K562 (cell line): ENCODE measurements around the gene RPP21. TPM values are rescaled to one million over a fixed set of nuclear protein-coding genes. Genes with fewer than 3 reads are reported as not detected.

Source experiments
- LCOR ChIP-seq: sonication (generic); formaldehyde crosslinking; IDR thresholded peaks from 2 replicates; pipeline ENCODE4 v1.8.0; 2022; ENCODE audit warnings: mild to moderate bottlenecking, missing genetic modification reagents
- TSC22D4 ChIP-seq: fragments of 450-650 bp; IDR thresholded peaks from 2 replicates; pipeline ENCODE4 v1.6.1; 2016; ENCODE audit warnings: missing genetic modification characterization, missing biosample characterization, control low read depth
- ZFPM2 ChIP-seq: fragments of 250-450 bp; sonication (Bioruptor Pico); IDR thresholded peaks from 2 replicates; pipeline ENCODE4 v1.5.1; 2022; ENCODE audit warnings: mild to moderate bottlenecking
- polyA plus RNA-seq, 8 experiments: library from polyadenylated mRNA; depleted of rRNA in 4 of 8; stranded (reverse) in 5 of 8; unstranded in 3 of 8; fragments of >200 nt; fragmentation: Nextera tagmentation in 2 of 8; fragmentation: Illumina TruSeq in 1 of 8; extraction: Ambion mirVana in 2 of 8; extraction: Trizol in 1 of 8; gene quantifications; 2 replicates each; pipeline versions ENCODE4 v1.2.1 to v1.2.3, GENCODE V29; 2011 to 2014; ENCODE audit warnings: inconsistent platforms in 1 of 8, missing spikeins in 1 of 8
- total RNA-seq, 7 experiments: library from RNA; depleted of rRNA in 6 of 7; stranded (reverse); fragments of >200 nt in 6 of 7; fragmentation: Illumina TruSeq in 2 of 7; extraction: Trizol in 2 of 7; gene quantifications; 2 replicates each; pipeline versions ENCODE4 v1.2.1 to v1.2.3, GENCODE V29; 2011 to 2021; ENCODE audit warnings: low replicate concordance in 1 of 7
- TF ChIP-seq, protein P1 (sequence below): fragments of 450-650 bp; IDR thresholded peaks from 2 replicates; pipeline ENCODE4 v1.6.1; 2016; ENCODE audit warnings: antibody characterized with exemption
- TF ChIP-seq, protein P2 (sequence below): fragments of 200-800 bp; sonication (Bioruptor generic); IDR thresholded peaks from 2 replicates; pipeline ENCODE4 v1.6.1; 2016; ENCODE audit warnings: missing genetic modification characterization, missing compliant biosample characterization

RPP21 gene
- total and polyA plus RNA-seq, 9 of the 15 experiments (the other 6 are each of a cell fraction or from before 2014, with no cell fraction given) = 62.1 to 362 (median 166) TPM

DNA sequence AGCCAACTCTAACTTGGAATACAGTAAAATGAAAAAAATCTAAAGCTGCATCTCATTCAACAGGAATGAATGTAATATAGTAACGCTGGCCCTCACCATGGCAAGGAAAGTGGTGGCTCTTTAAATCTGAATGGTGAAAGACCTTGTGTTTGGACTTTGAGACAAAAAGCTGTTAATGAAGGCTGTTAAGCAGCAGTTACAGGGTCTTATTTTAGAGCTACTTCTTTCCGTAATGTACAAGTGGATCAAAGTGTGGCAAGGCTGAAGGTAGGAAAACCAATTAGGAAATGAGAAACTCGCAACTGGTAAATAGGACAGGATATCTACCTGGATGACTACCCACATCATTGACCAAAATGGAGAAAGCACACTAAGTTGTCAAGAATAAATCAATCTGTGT lies 29.8 kb upstream of the RPP21 start (continued):
- TF ChIP-seq, protein P1, sequence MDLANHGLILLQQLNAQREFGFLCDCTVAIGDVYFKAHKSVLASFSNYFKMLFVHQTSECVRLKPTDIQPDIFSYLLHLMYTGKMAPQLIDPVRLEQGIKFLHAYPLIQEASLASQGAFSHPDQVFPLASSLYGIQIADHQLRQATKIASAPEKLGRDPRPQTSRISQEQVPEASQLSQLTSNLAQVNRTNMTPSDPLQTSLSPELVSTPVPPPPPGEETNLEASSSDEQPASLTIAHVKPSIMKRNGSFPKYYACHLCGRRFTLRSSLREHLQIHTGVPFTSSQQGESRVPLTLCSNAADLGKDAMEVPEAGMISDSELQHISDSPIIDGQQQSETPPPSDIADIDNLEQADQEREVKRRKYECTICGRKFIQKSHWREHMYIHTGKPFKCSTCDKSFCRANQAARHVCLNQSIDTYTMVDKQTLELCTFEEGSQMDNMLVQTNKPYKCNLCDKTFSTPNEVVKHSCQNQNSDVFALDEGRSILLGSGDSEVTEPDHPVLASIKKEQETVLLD = no peak
- no peak for TF ChIP-seq ZFPM2 (CRISPR knock-in tag)
- TF ChIP-seq, protein P2, sequence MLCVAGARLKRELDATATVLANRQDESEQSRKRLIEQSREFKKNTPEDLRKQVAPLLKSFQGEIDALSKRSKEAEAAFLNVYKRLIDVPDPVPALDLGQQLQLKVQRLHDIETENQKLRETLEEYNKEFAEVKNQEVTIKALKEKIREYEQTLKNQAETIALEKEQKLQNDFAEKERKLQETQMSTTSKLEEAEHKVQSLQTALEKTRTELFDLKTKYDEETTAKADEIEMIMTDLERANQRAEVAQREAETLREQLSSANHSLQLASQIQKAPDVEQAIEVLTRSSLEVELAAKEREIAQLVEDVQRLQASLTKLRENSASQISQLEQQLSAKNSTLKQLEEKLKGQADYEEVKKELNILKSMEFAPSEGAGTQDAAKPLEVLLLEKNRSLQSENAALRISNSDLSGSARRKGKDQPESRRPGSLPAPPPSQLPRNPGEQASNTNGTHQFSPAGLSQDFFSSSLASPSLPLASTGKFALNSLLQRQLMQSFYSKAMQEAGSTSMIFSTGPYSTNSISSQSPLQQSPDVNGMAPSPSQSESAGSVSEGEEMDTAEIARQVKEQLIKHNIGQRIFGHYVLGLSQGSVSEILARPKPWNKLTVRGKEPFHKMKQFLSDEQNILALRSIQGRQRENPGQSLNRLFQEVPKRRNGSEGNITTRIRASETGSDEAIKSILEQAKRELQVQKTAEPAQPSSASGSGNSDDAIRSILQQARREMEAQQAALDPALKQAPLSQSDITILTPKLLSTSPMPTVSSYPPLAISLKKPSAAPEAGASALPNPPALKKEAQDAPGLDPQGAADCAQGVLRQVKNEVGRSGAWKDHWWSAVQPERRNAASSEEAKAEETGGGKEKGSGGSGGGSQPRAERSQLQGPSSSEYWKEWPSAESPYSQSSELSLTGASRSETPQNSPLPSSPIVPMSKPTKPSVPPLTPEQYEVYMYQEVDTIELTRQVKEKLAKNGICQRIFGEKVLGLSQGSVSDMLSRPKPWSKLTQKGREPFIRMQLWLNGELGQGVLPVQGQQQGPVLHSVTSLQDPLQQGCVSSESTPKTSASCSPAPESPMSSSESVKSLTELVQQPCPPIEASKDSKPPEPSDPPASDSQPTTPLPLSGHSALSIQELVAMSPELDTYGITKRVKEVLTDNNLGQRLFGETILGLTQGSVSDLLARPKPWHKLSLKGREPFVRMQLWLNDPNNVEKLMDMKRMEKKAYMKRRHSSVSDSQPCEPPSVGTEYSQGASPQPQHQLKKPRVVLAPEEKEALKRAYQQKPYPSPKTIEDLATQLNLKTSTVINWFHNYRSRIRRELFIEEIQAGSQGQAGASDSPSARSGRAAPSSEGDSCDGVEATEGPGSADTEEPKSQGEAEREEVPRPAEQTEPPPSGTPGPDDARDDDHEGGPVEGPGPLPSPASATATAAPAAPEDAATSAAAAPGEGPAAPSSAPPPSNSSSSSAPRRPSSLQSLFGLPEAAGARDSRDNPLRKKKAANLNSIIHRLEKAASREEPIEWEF (CRISPR knock-in tag) = no peak
- TF ChIP-seq LCOR (CRISPR knock-in tag) = no peak
- TF ChIP-seq TSC22D4 (tag) = no peak
